ENCODE data around the gene PDIA6. TPM values are rescaled to one million over a fixed set of nuclear protein-coding genes. Genes with fewer than 3 reads are reported as not detected.

PDIA6 gene
- total RNA-seq, 2 donors from 2014 or later = 113 to 141 TPM

DNA sequence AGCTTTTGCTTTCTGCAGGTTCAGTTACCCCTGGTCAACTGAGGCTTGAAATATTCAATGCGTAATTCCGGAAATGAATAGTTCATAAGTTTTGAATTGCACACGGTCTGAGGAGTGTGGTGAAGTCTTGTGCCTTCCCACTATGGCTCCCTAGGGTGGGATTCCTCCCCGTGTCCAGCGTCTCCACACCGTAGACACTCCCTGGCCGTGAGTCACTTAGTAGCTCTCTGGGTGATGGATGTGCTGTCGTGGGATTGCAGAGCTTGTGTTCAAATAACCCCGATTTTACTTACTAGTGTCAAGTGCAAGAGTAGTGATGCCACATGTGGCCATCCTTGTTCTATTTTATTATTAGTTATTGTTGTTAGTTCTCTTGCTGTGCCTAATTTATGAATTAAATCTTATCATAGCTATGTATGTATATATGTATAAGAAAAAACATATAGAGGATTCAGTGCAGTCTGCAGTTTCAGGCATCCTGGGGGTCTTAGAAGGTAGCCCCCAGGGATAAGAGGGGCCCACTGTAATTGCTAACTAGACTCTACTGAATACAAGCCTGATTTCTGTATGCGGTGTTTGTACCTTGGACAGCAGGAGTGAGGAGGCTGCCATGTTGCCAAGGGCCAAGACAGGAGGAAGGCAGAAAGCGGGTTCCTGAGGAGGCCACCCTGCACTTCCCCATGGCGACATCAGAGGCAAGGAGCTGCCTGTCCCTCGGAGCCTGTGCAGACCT is 47.7 kb upstream of the PDIA6 start:
- 76 to 80% methylated on average over 12 to 13 of the region's 13 CpGs for WGBS, 2 donors
- TF ChIP-seq, protein P1, sequence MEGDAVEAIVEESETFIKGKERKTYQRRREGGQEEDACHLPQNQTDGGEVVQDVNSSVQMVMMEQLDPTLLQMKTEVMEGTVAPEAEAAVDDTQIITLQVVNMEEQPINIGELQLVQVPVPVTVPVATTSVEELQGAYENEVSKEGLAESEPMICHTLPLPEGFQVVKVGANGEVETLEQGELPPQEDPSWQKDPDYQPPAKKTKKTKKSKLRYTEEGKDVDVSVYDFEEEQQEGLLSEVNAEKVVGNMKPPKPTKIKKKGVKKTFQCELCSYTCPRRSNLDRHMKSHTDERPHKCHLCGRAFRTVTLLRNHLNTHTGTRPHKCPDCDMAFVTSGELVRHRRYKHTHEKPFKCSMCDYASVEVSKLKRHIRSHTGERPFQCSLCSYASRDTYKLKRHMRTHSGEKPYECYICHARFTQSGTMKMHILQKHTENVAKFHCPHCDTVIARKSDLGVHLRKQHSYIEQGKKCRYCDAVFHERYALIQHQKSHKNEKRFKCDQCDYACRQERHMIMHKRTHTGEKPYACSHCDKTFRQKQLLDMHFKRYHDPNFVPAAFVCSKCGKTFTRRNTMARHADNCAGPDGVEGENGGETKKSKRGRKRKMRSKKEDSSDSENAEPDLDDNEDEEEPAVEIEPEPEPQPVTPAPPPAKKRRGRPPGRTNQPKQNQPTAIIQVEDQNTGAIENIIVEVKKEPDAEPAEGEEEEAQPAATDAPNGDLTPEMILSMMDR (IDR thresholded peaks at IDR 0.05) = no peak
- no peak for TF ChIP-seq POLR2A (IDR thresholded peaks at IDR 0.05)
- H3K36me3 ChIP-seq (replicated peaks in 1 of 2; ENCODE audit: insufficient read depth in 1 of 2, low read depth in 2 of 2) = no peaks in the 10 kb centered on the region
- no peaks in the 10 kb centered on the region for H3K9me3 ChIP-seq
- H3K27ac ChIP-seq = no peak overlapping the region
- H3K27me3 ChIP-seq = no peaks in the 10 kb centered on the region
- H3K4me1 ChIP-seq = no peaks in the 10 kb centered on the region
- intact Hi-C loops (cut with DNase I) = no loop called here
- DNase-seq = no peak
- no peak overlapping the region for H3K4me3 ChIP-seq
- no peak for ATAC-seq

DNA sequence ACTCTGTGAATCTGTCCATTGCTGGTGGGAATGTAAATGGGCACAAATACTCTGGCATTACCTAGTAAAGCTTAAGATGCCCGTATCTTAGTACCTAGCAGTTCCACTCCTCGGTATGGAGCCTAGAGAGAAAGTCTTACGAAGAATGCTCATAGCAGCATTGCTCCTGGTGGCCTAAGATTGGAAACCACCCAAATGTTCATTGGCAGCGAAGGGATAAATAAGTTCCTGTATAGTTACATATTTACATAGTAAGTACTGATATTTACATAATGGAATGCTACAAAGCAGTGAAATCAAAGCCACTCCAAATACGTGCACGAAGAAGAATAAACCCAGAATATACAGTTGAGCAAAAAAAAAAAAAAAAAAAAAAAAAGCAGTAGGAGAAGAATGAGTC is 46.7 kb upstream of the PDIA6 start:
- DNase-seq = no peak
- no peak overlapping the region for H3K4me3 ChIP-seq
- no peaks in the 10 kb centered on the region for H3K27me3 ChIP-seq
- intact Hi-C loops (cut with DNase I) = no loop called here
- no peaks in the 10 kb centered on the region for H3K9me3 ChIP-seq
- H3K36me3 ChIP-seq (replicated peaks in 1 of 2; ENCODE audit: insufficient read depth in 1 of 2, low read depth in 2 of 2) = no peaks in the 10 kb centered on the region
- WGBS, 2 donors = 43 to 46% methylated on average over 6 of the region's 6 CpGs
- TF ChIP-seq, protein P1 (IDR thresholded peaks at IDR 0.05) = no peak
- TF ChIP-seq POLR2A (IDR thresholded peaks at IDR 0.05) = no peak
- no peak for ATAC-seq
- no peaks in the 10 kb centered on the region for H3K4me1 ChIP-seq
- H3K27ac ChIP-seq = no peak overlapping the region

DNA sequence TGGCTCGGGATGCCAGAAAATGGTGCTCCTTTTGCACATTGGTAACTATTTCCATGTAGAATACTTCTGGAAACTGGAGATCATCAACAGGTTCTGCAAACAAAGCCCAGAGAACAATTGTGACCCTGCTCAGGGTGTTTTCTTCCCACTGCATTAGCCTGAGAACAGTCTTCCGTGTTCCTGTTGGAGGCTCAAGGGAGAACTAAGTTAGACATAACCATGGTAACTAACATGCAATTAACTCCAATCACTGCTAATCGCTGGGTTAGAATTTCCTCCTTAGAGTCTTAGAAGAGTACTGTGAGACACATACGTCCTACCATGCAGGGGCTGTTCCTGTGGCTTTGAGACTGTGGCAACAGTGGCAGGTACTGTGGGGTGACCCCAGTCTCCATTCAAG is 36.0 kb upstream of the PDIA6 start:
- WGBS, 2 donors = 79 to 82% methylated on average over 4 of the region's 4 CpGs
- no peak overlapping the region for H3K27ac ChIP-seq
- DNase-seq (no peak), ATAC-seq (no peak)
- H3K4me1 ChIP-seq = peaks cover 8% of the 10 kb centered on the region
- H3K4me3 ChIP-seq = no peak overlapping the region
- H3K36me3 ChIP-seq (replicated peaks in 1 of 2; ENCODE audit: insufficient read depth in 1 of 2, low read depth in 2 of 2) = no peaks in the 10 kb centered on the region
- no peaks in the 10 kb centered on the region for H3K9me3 ChIP-seq
- intact Hi-C loops (cut with DNase I) = no loop called here
- H3K27me3 ChIP-seq = no peaks in the 10 kb centered on the region
- TF ChIP-seq, protein P1 (IDR thresholded peaks at IDR 0.05) = no peak
- no peak for TF ChIP-seq POLR2A (IDR thresholded peaks at IDR 0.05)

DNA sequence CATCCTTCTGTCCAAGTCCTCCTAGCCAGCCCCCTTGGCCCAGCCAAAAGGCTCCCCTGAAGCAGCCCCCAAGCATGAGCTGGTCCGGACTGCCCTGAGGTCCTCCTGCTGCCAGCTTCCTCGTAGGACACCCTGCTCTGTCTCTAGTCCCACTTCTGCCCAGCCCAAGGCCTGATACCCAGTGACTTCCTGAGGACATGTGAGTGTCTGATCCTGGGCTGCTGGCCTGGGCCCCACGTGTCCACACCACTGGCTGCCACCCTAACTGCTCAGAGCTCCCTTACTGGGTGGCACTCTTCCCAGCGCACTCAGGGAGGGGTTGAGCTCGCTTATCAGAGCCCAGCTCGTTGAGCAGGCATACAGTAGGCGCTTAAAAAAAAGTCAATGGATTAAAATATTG is 34.4 kb upstream of the PDIA6 start:
- Histone ChIP-seq H3K36me3 (replicated peaks in 1 of 2; ENCODE audit: insufficient read depth in 1 of 2, low read depth in 2 of 2) (no peaks in the 10 kb centered on the region), H3K27me3 (no peaks in the 10 kb centered on the region), H3K27ac (no peak overlapping the region), H3K4me3 (no peak overlapping the region), H3K9me3 (no peaks in the 10 kb centered on the region), H3K4me1 (peaks cover 8% of the 10 kb centered on the region)
- TF ChIP-seq, protein P1 (IDR thresholded peaks at IDR 0.05) = no peak
- no peak for TF ChIP-seq POLR2A (IDR thresholded peaks at IDR 0.05)
- 70 to 85% methylated on average over 6 to 7 of the region's 7 CpGs for WGBS, 2 donors
- DNase-seq = no peak
- ATAC-seq = no peak
- intact Hi-C loops (cut with DNase I) = no loop called here

Measured in body of pancreas (tissue), 4 donors.